Measurements from ENCODE around the gene PACRG.

GRCh38 chr6:163162007-163162873 lies 434.5 kb downstream of the PACRG start:
- TF ChIP-seq CTCF (IDR thresholded peaks at IDR 0.05): no peak
- TF ChIP-seq EP300 (IDR thresholded peaks at IDR 0.05): no peak
- TF ChIP-seq POLR2A (IDR thresholded peaks at IDR 0.05): no peak
